GM23338 (cell line): Measurements from ENCODE around the gene WWOX. TPM values are rescaled to one million over a fixed set of nuclear protein-coding genes. Genes with fewer than 3 reads are reported as not detected.

Source experiments
- ATAC-seq: fragments of 200-7000 bp; cut with Tn5 transposase; 3 replicates; pipeline ENCODE4 v1.9.1; 2020
- DNase-seq: peaks from one replicate; pipeline ENCODE4 v3.0.0-alpha.2; 2015; ENCODE audit warnings: low spot score
- H2AFZ ChIP-seq: fragments of 200-600 bp; sonication (generic); 2 replicates; pipeline ENCODE4 v1.8.0; 2016; ENCODE audit warnings: antibody characterized with exemption, mild to moderate bottlenecking, moderate library complexity
- H3F3A ChIP-seq: fragments of 200-600 bp; sonication (generic); replicated peaks from 2 replicates; pipeline ENCODE4 v1.8.0; 2017; ENCODE audit warnings: antibody characterized with exemption, mixed run types, low read depth
- H3K27ac ChIP-seq: fragments of 200-600 bp; sonication (generic); 2 replicates; pipeline ENCODE4 v1.6.1; 2016; ENCODE audit warnings: low read depth
- H3K27me3 ChIP-seq: fragments of 200-600 bp; sonication (generic); 2 replicates; pipeline ENCODE4 v1.8.0; 2016; ENCODE audit warnings: mild to moderate bottlenecking, mixed run types, moderate library complexity; ENCODE audit not compliant: insufficient read depth
- H3K36me3 ChIP-seq: fragments of 200-600 bp; sonication (generic); 2 replicates; pipeline ENCODE4 v1.8.0; 2016; ENCODE audit warnings: mild to moderate bottlenecking; ENCODE audit not compliant: insufficient read depth
- H3K4me1 ChIP-seq: fragments of 200-600 bp; sonication (generic); 2 replicates; pipeline ENCODE4 v1.8.0; 2016; ENCODE audit warnings: mild to moderate bottlenecking, moderate library complexity; ENCODE audit not compliant: insufficient read depth
- H3K4me2 ChIP-seq: fragments of 200-600 bp; sonication (generic); 2 replicates; pipeline ENCODE4 v1.7.1; 2017; ENCODE audit warnings: mixed run types
- H3K4me3 ChIP-seq: fragments of 200-600 bp; sonication (generic); 2 replicates; pipeline ENCODE4 v1.6.1; 2016; ENCODE audit warnings: mixed run types
- H3K79me2 ChIP-seq: fragments of 200-600 bp; sonication (generic); replicated peaks from 2 replicates; pipeline ENCODE4 v1.8.0; 2017; ENCODE audit warnings: mild to moderate bottlenecking; ENCODE audit not compliant: insufficient read depth
- H3K9me2 ChIP-seq: fragments of 200-600 bp; sonication (generic); 2 replicates; pipeline ENCODE4 v1.8.0; 2017; ENCODE audit not compliant: insufficient read depth
- H4K20me1 ChIP-seq: fragments of 200-600 bp; sonication (generic); replicated peaks from 2 replicates; pipeline ENCODE4 v1.8.0; 2017; ENCODE audit warnings: mild to moderate bottlenecking; ENCODE audit not compliant: insufficient read depth
- H3K27ac Mint-ChIP-seq: 2 replicates; pipeline ENCODE4 v1.8.0; 2020; ENCODE audit warnings: inconsistent platforms, mild to moderate bottlenecking, moderate library complexity, mixed read lengths
- H3K27me3 Mint-ChIP-seq: 3 replicates; pipeline ENCODE4 v1.8.0; 2022; ENCODE audit warnings: low read depth, mild to moderate bottlenecking, moderate library complexity, mixed read lengths, inconsistent platforms; ENCODE audit not compliant: insufficient read depth, poor library complexity
- H3K36me3 Mint-ChIP-seq: 3 replicates; pipeline ENCODE4 v1.8.0; 2021; ENCODE audit warnings: low read depth, mild to moderate bottlenecking, inconsistent platforms, moderate library complexity, mixed read lengths
- H3K4me1 Mint-ChIP-seq: 3 replicates; pipeline ENCODE4 v1.8.0; 2020; ENCODE audit warnings: mild to moderate bottlenecking, inconsistent platforms, mixed read lengths
- H3K4me3 Mint-ChIP-seq: 3 replicates; pipeline ENCODE4 v1.8.0; 2021; ENCODE audit warnings: moderate library complexity, mild to moderate bottlenecking, inconsistent platforms, mixed read lengths
- H3K9me3 Mint-ChIP-seq: 3 replicates; pipeline ENCODE4 v1.8.0; 2020; ENCODE audit warnings: moderate library complexity, mild to moderate bottlenecking, inconsistent platforms, mixed read lengths
- CREB1 ChIP-seq: fragments of 250-450 bp; sonication (Bioruptor Pico); IDR thresholded peaks from 2 replicates; pipeline ENCODE4 v1.5.0; 2020; ENCODE audit warnings: low read depth, mild to moderate bottlenecking, moderate library complexity
- EZH2 ChIP-seq: fragments of 200-600 bp; sonication (generic); IDR thresholded peaks from one replicate; pipeline ENCODE4 v1.8.0; 2017; ENCODE audit warnings: antibody characterized with exemption, mild to moderate bottlenecking, low read depth; ENCODE audit not compliant: unreplicated experiment
- EZH2phosphoT487 ChIP-seq: fragments of 200-600 bp; sonication (generic); IDR thresholded peaks from one replicate; pipeline ENCODE4 v1.8.1; 2018; ENCODE audit warnings: antibody characterized with exemption; ENCODE audit not compliant: unreplicated experiment
- JUNB ChIP-seq: IDR thresholded peaks from one replicate; pipeline ENCODE4 v1.6.1; 2016; ENCODE audit warnings: antibody characterized with exemption; ENCODE audit not compliant: unreplicated experiment
- NANOG ChIP-seq: IDR thresholded peaks from 2 replicates; pipeline ENCODE4 v1.6.1; 2016; ENCODE audit warnings: antibody characterized with exemption, borderline replicate concordance
- POLR2AphosphoS5 ChIP-seq: IDR thresholded peaks from 2 replicates; pipeline ENCODE4 v1.6.1; 2016; ENCODE audit warnings: antibody characterized with exemption, low read depth
- REST ChIP-seq: IDR thresholded peaks from one replicate; pipeline ENCODE4 v1.6.1; 2018; ENCODE audit warnings: antibody characterized with exemption; ENCODE audit not compliant: unreplicated experiment
- STAT1 ChIP-seq: IDR thresholded peaks from one replicate; pipeline ENCODE4 v1.6.1; 2016; ENCODE audit warnings: antibody characterized with exemption; ENCODE audit not compliant: unreplicated experiment
- ZNF114 ChIP-seq: fragments of 250-450 bp; sonication (Bioruptor Pico); IDR thresholded peaks from 2 replicates; pipeline ENCODE4 v1.5.0; 2020; ENCODE audit warnings: mild to moderate bottlenecking, moderate library complexity
- ZNF331 ChIP-seq: fragments of 250-450 bp; sonication (Bioruptor Pico); IDR thresholded peaks from 2 replicates; pipeline ENCODE4 v1.5.0; 2020; ENCODE audit warnings: low read depth, mild to moderate bottlenecking, moderate library complexity
- polyA plus RNA-seq: library from polyadenylated mRNA; unstranded; fragments of >200 nt; fragmentation: Nextera tagmentation; extraction: Ambion mirVana; gene quantifications from 2 replicates; pipeline ENCODE4 v1.2.1, GENCODE V29; 2016
- total RNA-seq: library from RNA; depleted of rRNA; stranded (reverse); fragments of >200 nt; shearing (Covaris generic); gene quantifications from 2 replicates; pipeline ENCODE4 v1.2.3, GENCODE V29; 2014
- TF ChIP-seq, protein P1 (sequence below): IDR thresholded peaks from 2 replicates; pipeline ENCODE4 v1.6.1; 2016; ENCODE audit warnings: antibody characterized with exemption
- TF ChIP-seq, protein P2 (sequence below), 2 experiments: fragments of 200-600 bp in 1 of 2; sonication (generic) in 1 of 2; conservative IDR thresholded peaks; 2 replicates each; pipeline versions ENCODE4 v1.5.1 to v1.6.1; 2016 to 2017; ENCODE audit warnings: antibody characterized with exemption in 2 of 2, low read depth in 2 of 2, mild to moderate bottlenecking in 2 of 2, moderate library complexity in 1 of 2
- TF ChIP-seq, protein P3 (sequence below): fragments of 250-450 bp; sonication (Bioruptor Pico); IDR thresholded peaks from 2 replicates; pipeline ENCODE4 v1.5.0; 2020; ENCODE audit warnings: mild to moderate bottlenecking, moderate library complexity

WWOX gene
- total and polyA plus RNA-seq, 2 experiments from 2014 or later: 10.0 to 19.3 TPM

- Histone ChIP-seq H3F3A (no peaks in the 10 kb centered on the region), H3K4me2 (no peak overlapping the region), H3K9me2 (no peaks in the 10 kb centered on the region), H3K27ac (no peak overlapping the region), H4K20me1 (no peaks in the 10 kb centered on the region; the same call in 1 of the 2 replicates), H3K4me3 (no peak overlapping the region), H3K27me3 (no peaks in the 10 kb centered on the region), H3K79me2 (no peaks in the 10 kb centered on the region), H3K4me1 (no peaks in the 10 kb centered on the region), H3K36me3 (no peaks in the 10 kb centered on the region), H2AFZ (no peak overlapping the region)
- Mint-ChIP-seq H3K4me3 (no peak overlapping the region), H3K27ac (no peak overlapping the region), H3K36me3 (no peaks in the 10 kb centered on the region), H3K4me1 (peaks cover 3% of the 10 kb centered on the region; the same call in 2 of the 3 replicates), H3K27me3 (peaks cover 3% of the 10 kb centered on the region), H3K9me3 (no peaks in the 10 kb centered on the region)
- DNase-seq (no peak), ATAC-seq (no peak)
- TF ChIP-seq, protein P1, sequence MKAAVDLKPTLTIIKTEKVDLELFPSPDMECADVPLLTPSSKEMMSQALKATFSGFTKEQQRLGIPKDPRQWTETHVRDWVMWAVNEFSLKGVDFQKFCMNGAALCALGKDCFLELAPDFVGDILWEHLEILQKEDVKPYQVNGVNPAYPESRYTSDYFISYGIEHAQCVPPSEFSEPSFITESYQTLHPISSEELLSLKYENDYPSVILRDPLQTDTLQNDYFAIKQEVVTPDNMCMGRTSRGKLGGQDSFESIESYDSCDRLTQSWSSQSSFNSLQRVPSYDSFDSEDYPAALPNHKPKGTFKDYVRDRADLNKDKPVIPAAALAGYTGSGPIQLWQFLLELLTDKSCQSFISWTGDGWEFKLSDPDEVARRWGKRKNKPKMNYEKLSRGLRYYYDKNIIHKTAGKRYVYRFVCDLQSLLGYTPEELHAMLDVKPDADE: no peak
- TF ChIP-seq ZNF331 (CRISPR knock-in tag) (no peak), EZH2phosphoT487 (no peak), ZNF114 (no peak), STAT1 (no peak), CREB1 (CRISPR knock-in tag) (no peak), POLR2AphosphoS5 (no peak), REST (no peak), NANOG (no peak), JUNB (no peak), EZH2 (no peak)
- TF ChIP-seq, protein P2, sequence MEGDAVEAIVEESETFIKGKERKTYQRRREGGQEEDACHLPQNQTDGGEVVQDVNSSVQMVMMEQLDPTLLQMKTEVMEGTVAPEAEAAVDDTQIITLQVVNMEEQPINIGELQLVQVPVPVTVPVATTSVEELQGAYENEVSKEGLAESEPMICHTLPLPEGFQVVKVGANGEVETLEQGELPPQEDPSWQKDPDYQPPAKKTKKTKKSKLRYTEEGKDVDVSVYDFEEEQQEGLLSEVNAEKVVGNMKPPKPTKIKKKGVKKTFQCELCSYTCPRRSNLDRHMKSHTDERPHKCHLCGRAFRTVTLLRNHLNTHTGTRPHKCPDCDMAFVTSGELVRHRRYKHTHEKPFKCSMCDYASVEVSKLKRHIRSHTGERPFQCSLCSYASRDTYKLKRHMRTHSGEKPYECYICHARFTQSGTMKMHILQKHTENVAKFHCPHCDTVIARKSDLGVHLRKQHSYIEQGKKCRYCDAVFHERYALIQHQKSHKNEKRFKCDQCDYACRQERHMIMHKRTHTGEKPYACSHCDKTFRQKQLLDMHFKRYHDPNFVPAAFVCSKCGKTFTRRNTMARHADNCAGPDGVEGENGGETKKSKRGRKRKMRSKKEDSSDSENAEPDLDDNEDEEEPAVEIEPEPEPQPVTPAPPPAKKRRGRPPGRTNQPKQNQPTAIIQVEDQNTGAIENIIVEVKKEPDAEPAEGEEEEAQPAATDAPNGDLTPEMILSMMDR (conservative IDR thresholded peaks at IDR 0.05; ENCODE audit: low read depth in 2 of 2): no peak
- TF ChIP-seq, protein P3, sequence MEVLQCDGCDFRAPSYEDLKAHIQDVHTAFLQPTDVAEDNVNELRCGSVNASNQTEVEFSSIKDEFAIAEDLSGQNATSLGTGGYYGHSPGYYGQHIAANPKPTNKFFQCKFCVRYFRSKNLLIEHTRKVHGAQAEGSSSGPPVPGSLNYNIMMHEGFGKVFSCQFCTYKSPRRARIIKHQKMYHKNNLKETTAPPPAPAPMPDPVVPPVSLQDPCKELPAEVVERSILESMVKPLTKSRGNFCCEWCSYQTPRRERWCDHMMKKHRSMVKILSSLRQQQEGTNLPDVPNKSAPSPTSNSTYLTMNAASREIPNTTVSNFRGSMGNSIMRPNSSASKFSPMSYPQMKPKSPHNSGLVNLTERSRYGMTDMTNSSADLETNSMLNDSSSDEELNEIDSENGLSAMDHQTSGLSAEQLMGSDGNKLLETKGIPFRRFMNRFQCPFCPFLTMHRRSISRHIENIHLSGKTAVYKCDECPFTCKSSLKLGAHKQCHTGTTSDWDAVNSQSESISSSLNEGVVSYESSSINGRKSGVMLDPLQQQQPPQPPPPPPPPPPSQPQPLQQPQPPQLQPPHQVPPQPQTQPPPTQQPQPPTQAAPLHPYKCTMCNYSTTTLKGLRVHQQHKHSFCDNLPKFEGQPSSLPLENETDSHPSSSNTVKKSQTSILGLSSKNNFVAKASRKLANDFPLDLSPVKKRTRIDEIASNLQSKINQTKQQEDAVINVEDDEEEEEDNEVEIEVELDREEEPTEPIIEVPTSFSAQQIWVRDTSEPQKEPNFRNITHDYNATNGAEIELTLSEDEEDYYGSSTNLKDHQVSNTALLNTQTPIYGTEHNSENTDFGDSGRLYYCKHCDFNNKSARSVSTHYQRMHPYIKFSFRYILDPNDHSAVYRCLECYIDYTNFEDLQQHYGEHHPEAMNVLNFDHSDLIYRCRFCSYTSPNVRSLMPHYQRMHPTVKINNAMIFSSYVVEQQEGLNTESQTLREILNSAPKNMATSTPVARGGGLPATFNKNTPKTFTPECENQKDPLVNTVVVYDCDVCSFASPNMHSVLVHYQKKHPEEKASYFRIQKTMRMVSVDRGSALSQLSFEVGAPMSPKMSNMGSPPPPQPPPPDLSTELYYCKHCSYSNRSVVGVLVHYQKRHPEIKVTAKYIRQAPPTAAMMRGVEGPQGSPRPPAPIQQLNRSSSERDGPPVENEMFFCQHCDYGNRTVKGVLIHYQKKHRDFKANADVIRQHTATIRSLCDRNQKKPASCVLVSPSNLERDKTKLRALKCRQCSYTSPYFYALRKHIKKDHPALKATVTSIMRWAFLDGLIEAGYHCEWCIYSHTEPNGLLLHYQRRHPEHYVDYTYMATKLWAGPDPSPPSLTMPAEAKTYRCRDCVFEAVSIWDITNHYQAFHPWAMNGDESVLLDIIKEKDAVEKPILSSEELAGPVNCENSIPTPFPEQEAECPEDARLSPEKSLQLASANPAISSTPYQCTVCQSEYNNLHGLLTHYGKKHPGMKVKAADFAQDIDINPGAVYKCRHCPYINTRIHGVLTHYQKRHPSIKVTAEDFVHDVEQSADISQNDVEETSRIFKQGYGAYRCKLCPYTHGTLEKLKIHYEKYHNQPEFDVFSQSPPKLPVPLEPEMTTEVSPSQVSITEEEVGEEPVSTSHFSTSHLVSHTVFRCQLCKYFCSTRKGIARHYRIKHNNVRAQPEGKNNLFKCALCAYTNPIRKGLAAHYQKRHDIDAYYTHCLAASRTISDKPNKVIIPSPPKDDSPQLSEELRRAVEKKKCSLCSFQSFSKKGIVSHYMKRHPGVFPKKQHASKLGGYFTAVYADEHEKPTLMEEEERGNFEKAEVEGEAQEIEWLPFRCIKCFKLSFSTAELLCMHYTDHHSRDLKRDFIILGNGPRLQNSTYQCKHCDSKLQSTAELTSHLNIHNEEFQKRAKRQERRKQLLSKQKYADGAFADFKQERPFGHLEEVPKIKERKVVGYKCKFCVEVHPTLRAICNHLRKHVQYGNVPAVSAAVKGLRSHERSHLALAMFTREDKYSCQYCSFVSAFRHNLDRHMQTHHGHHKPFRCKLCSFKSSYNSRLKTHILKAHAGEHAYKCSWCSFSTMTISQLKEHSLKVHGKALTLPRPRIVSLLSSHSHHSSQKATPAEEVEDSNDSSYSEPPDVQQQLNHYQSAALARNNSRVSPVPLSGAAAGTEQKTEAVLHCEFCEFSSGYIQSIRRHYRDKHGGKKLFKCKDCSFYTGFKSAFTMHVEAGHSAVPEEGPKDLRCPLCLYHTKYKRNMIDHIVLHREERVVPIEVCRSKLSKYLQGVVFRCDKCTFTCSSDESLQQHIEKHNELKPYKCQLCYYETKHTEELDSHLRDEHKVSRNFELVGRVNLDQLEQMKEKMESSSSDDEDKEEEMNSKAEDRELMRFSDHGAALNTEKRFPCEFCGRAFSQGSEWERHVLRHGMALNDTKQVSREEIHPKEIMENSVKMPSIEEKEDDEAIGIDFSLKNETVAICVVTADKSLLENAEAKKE (CRISPR knock-in tag): no peak
These were observed 644.1 kb downstream of the WWOX start for GRCh38 chr16:78743556-78743955.
